ENCODE measurements around the gene ABCA7. TPM values are rescaled to one million over a fixed set of nuclear protein-coding genes. Genes with fewer than 3 reads are reported as not detected.
A peak's percentile ranks its signal among the peaks of the same experiment; 100 is the strongest.

ABCA7 gene
- total RNA-seq (100 to 1,000 TPM; 313 to 319 TPM), polyA plus RNA-seq (10 to 100 TPM; 10.7 to 11.2 TPM)

- H3K27ac ChIP-seq (ENCODE audit: low read depth, low read length): peak within 1 kb of the TSS; percentile 75
- H3K36me3 ChIP-seq (ENCODE audit: insufficient read depth, low read length): peaks cover 32% of the 10 kb centered on the region
- peaks cover 21 to 51% of the 10 kb centered on the region in 2 donors for H3K36me3 Mint-ChIP-seq
- peaks cover 0 to 6% (median 0%) of the 10 kb centered on the region in 8 donors for H3K9me3 Mint-ChIP-seq
- H3K4me3 ChIP-seq (ENCODE audit: low read length in 2 of 2): peak within 1 kb of the TSS; percentile 56 to 100
- intact Hi-C loops (cut with micrococcal nuclease): loop anchor here (1.0 to 5.0 kb wide), 4 partner anchors 14 to 58 kb away; partner anchors contain the start of genes CNN2, RNU6-2, TMEM259 and WDR18
- POLR2A ChIA-PET (ENCODE audit: partially characterized antibody): interaction anchor here (0.7 to 57.1 kb wide), 26 partner anchors 8 to 429 kb away, joined by 3 to 3893 read pairs (median 6); partner anchors contain the start of genes ARHGAP45, CIRBP, CNN2 and FAM174C
- no peaks in the 10 kb centered on the region for H3K27me3 Mint-ChIP-seq
- no peaks in the 10 kb centered on the region for H3K27me3 ChIP-seq (ENCODE audit: insufficient read depth, low read length)
- H3K4me1 ChIP-seq (ENCODE audit: insufficient read depth, low read length): peaks cover 54% of the 10 kb centered on the region
- DNase-seq: peak; percentile 98 to 99 (median 98)
- CTCF ChIA-PET (ENCODE audit: partially characterized antibody): interaction anchor here (1.0 to 4.7 kb wide), 5 partner anchors 11 to 27 kb away, joined by 3 to 31 read pairs (median 4); partner anchors contain the start of gene ARHGAP45
- peak within 1 kb of the TSS; percentile 91 to 97 (median 95) for H3K27ac Mint-ChIP-seq
- H3K4me1 Mint-ChIP-seq: peaks cover 27 to 69% (median 48%) of the 10 kb centered on the region in 4 donors
- peak within 1 kb of the TSS; percentile 95 to 100 (median 97) for H3K4me3 Mint-ChIP-seq
- no peaks in the 10 kb centered on the region for H3K9me3 ChIP-seq (ENCODE audit: control insufficient read depth in 1 of 2, low read length in 2 of 2)
These were observed at the start of gene ABCA7 for GRCh38 chr19:1039646-1040475. Gene ABCA7 (plus strand): TSS chr19:1040107. CDS start chr19:1041362, 1,255 bp downstream.

GRCh38 chr19:990119-990571 is 49.8 kb upstream of the ABCA7 start:
- H3K36me3 Mint-ChIP-seq: peaks cover 0 to 22% of the 10 kb centered on the region in 2 donors
- no peak overlapping the region for H3K4me3 Mint-ChIP-seq
- peaks cover 0 to 8% (median 2%) of the 10 kb centered on the region in 4 donors for H3K4me1 Mint-ChIP-seq
- ChIA-PET CTCF (ENCODE audit: partially characterized antibody) (no interaction called here), POLR2A (ENCODE audit: partially characterized antibody) (no interaction called here)
- intact Hi-C loops (cut with micrococcal nuclease): no loop called here
- H3K27me3 Mint-ChIP-seq: no peaks in the 10 kb centered on the region
- H3K27ac Mint-ChIP-seq: peak overlapping the region in 2 of 7 donors; percentile 43 to 44
- H3K36me3 ChIP-seq (ENCODE audit: insufficient read depth, low read length): peaks cover 13% of the 10 kb centered on the region
- H3K9me3 Mint-ChIP-seq: no peaks in the 10 kb centered on the region
- H3K27me3 ChIP-seq (ENCODE audit: insufficient read depth, low read length): no peaks in the 10 kb centered on the region
- H3K4me3 ChIP-seq (ENCODE audit: low read length in 2 of 2): no peak overlapping the region
- H3K4me1 ChIP-seq (ENCODE audit: insufficient read depth, low read length): peaks cover 6% of the 10 kb centered on the region
- H3K27ac ChIP-seq (ENCODE audit: low read depth, low read length): no peak overlapping the region
- DNase-seq: peak in 1 of 5 donors; percentile 24
- H3K9me3 ChIP-seq (ENCODE audit: control insufficient read depth in 1 of 2, low read length in 2 of 2): no peaks in the 10 kb centered on the region

GRCh38 chr19:990746-991145 is 49.2 kb upstream of the ABCA7 start:
- intact Hi-C loops (cut with micrococcal nuclease): no loop called here
- CTCF ChIA-PET (ENCODE audit: partially characterized antibody): no interaction called here
- Mint-ChIP-seq H3K27ac (peak overlapping the region in 2 of 7 donors; percentile 43 to 44), H3K36me3 (peaks cover 0 to 22% of the 10 kb centered on the region in 2 donors), H3K27me3 (no peaks in the 10 kb centered on the region), H3K4me1 (peaks cover 0 to 2% (median 0%) of the 10 kb centered on the region in 4 donors), H3K4me3 (no peak overlapping the region), H3K9me3 (no peaks in the 10 kb centered on the region)
- DNase-seq: no peak
- peaks cover 13% of the 10 kb centered on the region for H3K36me3 ChIP-seq (ENCODE audit: insufficient read depth, low read length)
- H3K27ac ChIP-seq (ENCODE audit: low read depth, low read length): no peak overlapping the region
- H3K9me3 ChIP-seq (ENCODE audit: control insufficient read depth in 1 of 2, low read length in 2 of 2): no peaks in the 10 kb centered on the region
- H3K27me3 ChIP-seq (ENCODE audit: insufficient read depth, low read length): no peaks in the 10 kb centered on the region
- H3K4me1 ChIP-seq (ENCODE audit: insufficient read depth, low read length): peaks cover 2% of the 10 kb centered on the region
- POLR2A ChIA-PET (ENCODE audit: partially characterized antibody): no interaction called here
- no peak overlapping the region for H3K4me3 ChIP-seq (ENCODE audit: low read length in 2 of 2)

GRCh38 chr19:991174-991931 is 48.6 kb upstream of the ABCA7 start:
- POLR2A ChIA-PET (ENCODE audit: partially characterized antibody): no interaction called here
- intact Hi-C loops (cut with micrococcal nuclease): no loop called here
- H3K4me1 ChIP-seq (ENCODE audit: insufficient read depth, low read length): peaks cover 8% of the 10 kb centered on the region
- H3K27ac Mint-ChIP-seq: peak overlapping the region in 1 of 7 donors; percentile 44
- peak; percentile 30 to 84 (median 32) for DNase-seq
- peaks cover 12% of the 10 kb centered on the region for H3K36me3 ChIP-seq (ENCODE audit: insufficient read depth, low read length)
- no peak overlapping the region for H3K4me3 ChIP-seq (ENCODE audit: low read length in 2 of 2)
- H3K27me3 Mint-ChIP-seq: peaks cover 0 to under 1% of the 10 kb centered on the region in 2 donors
- no peaks in the 10 kb centered on the region for H3K27me3 ChIP-seq (ENCODE audit: insufficient read depth, low read length)
- H3K9me3 ChIP-seq (ENCODE audit: control insufficient read depth in 1 of 2, low read length in 2 of 2): no peaks in the 10 kb centered on the region
- no peak overlapping the region for H3K4me3 Mint-ChIP-seq
- H3K36me3 Mint-ChIP-seq: peaks cover 0 to 24% of the 10 kb centered on the region in 2 donors
- no peaks in the 10 kb centered on the region for H3K9me3 Mint-ChIP-seq
- H3K27ac ChIP-seq (ENCODE audit: low read depth, low read length): no peak overlapping the region
- peaks cover 0 to 4% (median 2%) of the 10 kb centered on the region in 4 donors for H3K4me1 Mint-ChIP-seq
- CTCF ChIA-PET (ENCODE audit: partially characterized antibody): no interaction called here

- Mint-ChIP-seq H3K4me1 (peaks cover 2 to 10% (median 7%) of the 10 kb centered on the region in 4 donors), H3K27me3 (peaks cover 2 to 5% of the 10 kb centered on the region in 2 donors), H3K27ac (peak overlapping the region in 2 of 7 donors; percentile 22 to 60), H3K9me3 (no peaks in the 10 kb centered on the region), H3K36me3 (peaks cover 0 to 21% of the 10 kb centered on the region in 2 donors), H3K4me3 (no peak overlapping the region)
- peaks cover 15% of the 10 kb centered on the region for H3K4me1 ChIP-seq (ENCODE audit: insufficient read depth, low read length)
- intact Hi-C loops (cut with micrococcal nuclease): no loop called here
- peaks cover 8% of the 10 kb centered on the region for H3K36me3 ChIP-seq (ENCODE audit: insufficient read depth, low read length)
- ChIA-PET POLR2A (ENCODE audit: partially characterized antibody) (no interaction called here), CTCF (ENCODE audit: partially characterized antibody) (interaction anchor here (0.7 kb wide), 1 partner anchor 8 kb away, joined by 3 read pairs; the partner anchor contains the start of gene WDR18)
- no peak for DNase-seq
- H3K27me3 ChIP-seq (ENCODE audit: insufficient read depth, low read length): no peaks in the 10 kb centered on the region
- H3K9me3 ChIP-seq (ENCODE audit: control insufficient read depth in 1 of 2, low read length in 2 of 2): no peaks in the 10 kb centered on the region
- H3K27ac ChIP-seq (ENCODE audit: low read depth, low read length): no peak overlapping the region
- H3K4me3 ChIP-seq (ENCODE audit: low read length in 2 of 2): no peak overlapping the region
These were observed 47.8 kb upstream of the ABCA7 start for GRCh38 chr19:991932-992669.

GRCh38 chr19:992670-993055 is 47.2 kb upstream of the ABCA7 start:
- H3K4me1 ChIP-seq (ENCODE audit: insufficient read depth, low read length): peaks cover 17% of the 10 kb centered on the region
- H3K27ac ChIP-seq (ENCODE audit: low read depth, low read length): no peak overlapping the region
- H3K4me1 Mint-ChIP-seq: peaks cover 2 to 11% (median 8%) of the 10 kb centered on the region in 4 donors
- no peak for DNase-seq
- no peak overlapping the region for H3K4me3 Mint-ChIP-seq
- H3K9me3 ChIP-seq (ENCODE audit: control insufficient read depth in 1 of 2, low read length in 2 of 2): no peaks in the 10 kb centered on the region
- peaks cover 3 to 6% of the 10 kb centered on the region in 2 donors for H3K27me3 Mint-ChIP-seq
- peaks cover 8% of the 10 kb centered on the region for H3K36me3 ChIP-seq (ENCODE audit: insufficient read depth, low read length)
- CTCF ChIA-PET (ENCODE audit: partially characterized antibody): interaction anchor here (0.5 to 0.7 kb wide), 2 partner anchors 9 to 136 kb away, joined by 3 read pairs; partner anchors contain the start of gene WDR18
- no peak overlapping the region for H3K4me3 ChIP-seq (ENCODE audit: low read length in 2 of 2)
- peaks cover 1% of the 10 kb centered on the region for H3K27me3 ChIP-seq (ENCODE audit: insufficient read depth, low read length)
- POLR2A ChIA-PET (ENCODE audit: partially characterized antibody): no interaction called here
- H3K36me3 Mint-ChIP-seq: peaks cover 0 to 20% of the 10 kb centered on the region in 2 donors
- H3K27ac Mint-ChIP-seq: peak overlapping the region in 3 of 7 donors; percentile 74 to 83 (median 78)
- intact Hi-C loops (cut with micrococcal nuclease): no loop called here
- no peaks in the 10 kb centered on the region for H3K9me3 Mint-ChIP-seq

Measured in CD4-positive, alpha-beta memory T cell (primary cell).